GM21360 (cell line): ENCODE results near the gene TNFRSF18.
"Not testable (repeated sequence)": the region's sequence is repeated elsewhere in the genome, so short reads cannot be mapped to it uniquely, and the experiment has no call there.

ENCODE experiments used
- ATAC-seq: cut with Tn5 transposase; IDR thresholded peaks from one replicate; pipeline ENCODE4 v1.9.1; 2021; ENCODE audit warnings: mild to moderate bottlenecking, moderate library complexity; ENCODE audit not compliant: unreplicated experiment

TNFRSF18 gene

GRCh38 chr1:1206376-1206965, at the start of gene TNFRSF18:
Gene TNFRSF18 (minus strand): TSS chr1:1206592. CDS start chr1:1206571, 21 bp downstream.
- ATAC-seq: no peak

DNA sequence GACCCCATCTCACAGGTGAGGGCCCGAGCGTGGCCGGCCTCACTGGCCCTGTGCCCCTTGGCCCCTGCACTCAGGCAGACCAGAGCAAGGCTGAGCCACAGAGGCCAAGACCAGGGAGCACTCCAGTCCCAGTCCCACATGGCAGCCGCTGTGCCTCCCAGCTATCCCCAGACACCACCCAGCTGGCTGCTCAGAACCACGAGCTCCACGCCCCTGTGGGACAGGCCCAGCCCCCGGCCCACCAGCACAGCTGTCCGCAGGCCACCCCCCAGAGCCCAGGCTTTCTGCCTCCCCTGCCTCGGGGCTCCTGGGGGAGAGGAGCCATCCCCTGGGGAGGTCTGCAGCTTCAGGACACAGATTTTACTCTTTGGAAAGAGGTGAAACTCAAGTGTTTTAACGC, 49.2 kb upstream of the TNFRSF18 start:
- no peak for ATAC-seq

DNA sequence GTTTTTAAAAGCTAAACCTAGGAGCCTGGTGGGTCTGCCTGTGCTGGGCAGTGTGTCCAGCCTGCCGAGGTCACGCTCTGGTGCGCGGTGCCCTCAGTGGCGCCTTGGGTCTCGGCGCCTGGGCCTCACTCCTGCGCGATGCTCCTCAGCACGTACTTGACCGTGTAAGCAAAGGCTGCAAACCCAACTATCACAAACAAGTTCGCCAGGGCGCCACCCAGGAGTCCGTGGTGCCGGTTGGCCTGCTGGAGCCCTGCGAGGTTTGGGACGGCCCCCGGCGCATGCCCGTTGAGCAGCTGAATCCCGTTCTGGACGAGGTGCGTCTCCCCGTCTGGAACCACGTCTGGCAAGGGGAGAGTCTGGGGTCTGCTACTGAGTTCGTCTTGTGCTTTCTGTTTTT, 48.7 kb upstream of the TNFRSF18 start:
- no peak for ATAC-seq

DNA sequence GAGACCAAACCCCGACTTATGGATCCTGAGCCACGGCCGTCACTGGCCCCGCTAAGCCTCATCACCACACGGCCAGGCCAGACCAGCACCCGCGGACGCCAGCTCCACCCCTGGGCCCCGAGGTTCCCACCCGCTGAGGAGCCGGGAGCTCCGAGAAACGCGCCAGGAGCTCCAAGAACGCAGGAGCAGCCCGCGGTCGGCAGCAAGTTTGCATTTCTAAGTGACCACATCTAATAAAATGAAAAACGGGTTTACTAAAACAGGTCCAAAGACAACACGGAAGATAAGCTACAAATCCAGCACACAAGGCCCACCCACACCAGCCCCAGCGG, 48.2 kb upstream of the TNFRSF18 start:
- ATAC-seq: no peak

- ATAC-seq: no peak
These were observed 47.7 kb upstream of the TNFRSF18 start for GRCh38 chr1:1253972-1254666.

- ATAC-seq: no peak
These were observed 46.9 kb upstream of the TNFRSF18 start for GRCh38 chr1:1253314-1253713.

- no peak for ATAC-seq
These were observed 44.4 kb upstream of the TNFRSF18 start for GRCh38 chr1:1250786-1251284.

DNA sequence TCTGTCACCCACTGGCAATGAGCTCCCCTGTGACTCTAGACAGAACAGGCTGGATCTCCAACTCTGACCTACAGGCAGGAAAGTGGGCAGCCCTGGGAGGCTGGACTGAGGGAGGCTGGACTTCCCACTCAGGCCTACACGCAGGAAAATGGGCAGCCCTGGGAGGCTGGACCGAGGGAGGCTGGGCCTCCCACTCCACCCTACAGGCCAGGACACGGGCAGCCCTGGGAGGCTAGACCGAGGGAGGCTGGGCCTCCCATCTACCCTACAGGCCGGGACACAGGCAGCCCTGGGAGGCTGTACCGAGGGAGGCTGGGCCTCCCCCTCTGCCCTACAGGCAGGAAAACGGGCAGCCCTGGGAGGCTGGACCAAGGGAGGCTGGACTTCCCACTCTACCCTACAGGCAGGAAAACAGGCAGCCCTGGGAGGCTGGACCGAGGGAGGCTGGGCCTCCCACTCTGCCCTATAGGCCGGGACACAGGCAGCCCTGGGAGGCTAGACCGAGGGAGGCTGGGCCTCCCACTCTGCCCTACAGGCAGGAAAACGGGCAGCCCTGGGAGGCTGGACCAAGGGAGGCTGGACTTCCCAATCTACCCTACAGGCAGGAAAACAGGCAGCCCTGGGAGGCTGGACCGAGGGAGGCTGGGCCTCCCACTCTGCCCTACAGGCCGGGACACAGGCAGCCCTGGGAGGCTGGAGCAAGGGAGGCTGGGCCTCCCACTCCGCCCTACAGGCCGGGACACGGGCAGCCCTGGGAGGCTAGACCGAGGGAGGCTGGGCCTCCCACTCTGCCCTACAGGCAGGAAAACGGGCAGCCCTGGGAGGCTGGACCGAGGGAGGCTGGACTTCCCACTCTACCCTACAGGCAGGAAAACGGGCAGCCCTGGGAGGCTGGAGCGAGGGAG, 41.9 kb upstream of the TNFRSF18 start:
- not testable (repeated sequence) for ATAC-seq

DNA sequence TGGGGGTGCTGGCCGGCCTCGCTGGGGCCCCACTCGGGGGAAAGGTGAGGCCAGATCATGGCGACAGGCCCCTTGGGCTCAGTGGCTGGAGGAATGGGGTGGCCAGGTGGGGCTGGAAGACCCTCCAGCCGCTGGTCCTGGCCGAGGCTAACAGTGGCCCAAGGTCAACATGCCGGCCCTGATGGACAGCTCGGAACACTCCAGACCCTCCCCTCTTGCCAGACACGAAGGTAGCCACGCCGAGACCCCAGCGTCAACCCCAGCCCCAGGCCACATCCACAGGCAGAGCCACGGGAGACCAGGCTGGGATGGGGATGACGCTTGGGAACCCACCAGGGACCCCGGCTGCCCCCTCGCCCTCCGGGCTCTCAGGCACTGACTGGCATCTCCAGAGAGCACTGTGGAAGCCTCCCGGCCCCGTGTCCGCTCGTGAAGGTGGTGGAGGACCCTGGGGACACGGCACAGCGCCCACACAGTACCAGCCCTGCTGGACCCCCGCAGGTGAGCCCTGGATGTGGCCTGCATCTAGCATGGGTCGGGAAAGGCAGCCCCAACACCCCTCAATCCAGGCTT, 41.0 kb upstream of the TNFRSF18 start:
- no peak for ATAC-seq

DNA sequence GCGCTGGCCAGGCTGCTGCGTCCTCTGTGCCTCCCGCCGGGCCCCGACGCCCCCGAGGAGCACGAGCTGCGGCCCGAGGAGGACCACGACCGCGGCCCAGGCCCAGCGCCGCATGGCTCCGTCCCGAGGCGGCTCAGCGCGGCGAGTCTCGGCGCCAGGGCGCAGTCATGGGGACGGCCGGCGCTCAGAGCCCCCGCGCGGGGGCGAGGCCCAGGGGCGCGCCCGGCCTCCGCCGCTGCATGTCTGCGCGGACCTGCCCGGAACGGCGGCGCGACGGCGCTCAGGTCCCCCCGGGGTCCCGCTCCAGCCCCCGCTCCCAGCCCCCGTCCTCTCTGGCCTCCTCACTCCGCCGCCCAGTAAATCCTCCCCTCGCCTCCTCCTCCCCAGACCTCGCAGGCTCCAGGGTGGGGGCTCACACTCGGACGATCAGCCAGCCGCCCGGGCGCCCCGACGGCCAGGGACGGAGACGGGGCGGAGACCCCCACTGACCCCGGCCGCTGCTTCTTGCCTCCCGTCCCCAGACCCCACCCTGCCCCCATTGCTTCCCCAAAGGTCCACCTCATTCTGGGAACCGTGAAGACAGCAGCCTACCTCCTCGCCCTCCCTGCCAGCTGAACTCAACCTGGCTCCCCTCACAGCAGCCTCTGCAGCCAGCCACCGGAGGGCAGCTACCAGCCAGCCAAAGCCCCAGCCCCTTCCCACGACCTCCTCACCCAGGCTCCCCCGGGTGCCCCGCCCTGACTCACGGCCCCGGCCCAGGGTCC, 40.4 kb upstream of the TNFRSF18 start, which contains the start of gene C1QTNF12:
Gene C1QTNF12, minus strand, starts transcription at position 146 of the 764 bp plus-strand sequence. Its CDS starts 32 bp downstream, at position 114.
- no peak for ATAC-seq

DNA sequence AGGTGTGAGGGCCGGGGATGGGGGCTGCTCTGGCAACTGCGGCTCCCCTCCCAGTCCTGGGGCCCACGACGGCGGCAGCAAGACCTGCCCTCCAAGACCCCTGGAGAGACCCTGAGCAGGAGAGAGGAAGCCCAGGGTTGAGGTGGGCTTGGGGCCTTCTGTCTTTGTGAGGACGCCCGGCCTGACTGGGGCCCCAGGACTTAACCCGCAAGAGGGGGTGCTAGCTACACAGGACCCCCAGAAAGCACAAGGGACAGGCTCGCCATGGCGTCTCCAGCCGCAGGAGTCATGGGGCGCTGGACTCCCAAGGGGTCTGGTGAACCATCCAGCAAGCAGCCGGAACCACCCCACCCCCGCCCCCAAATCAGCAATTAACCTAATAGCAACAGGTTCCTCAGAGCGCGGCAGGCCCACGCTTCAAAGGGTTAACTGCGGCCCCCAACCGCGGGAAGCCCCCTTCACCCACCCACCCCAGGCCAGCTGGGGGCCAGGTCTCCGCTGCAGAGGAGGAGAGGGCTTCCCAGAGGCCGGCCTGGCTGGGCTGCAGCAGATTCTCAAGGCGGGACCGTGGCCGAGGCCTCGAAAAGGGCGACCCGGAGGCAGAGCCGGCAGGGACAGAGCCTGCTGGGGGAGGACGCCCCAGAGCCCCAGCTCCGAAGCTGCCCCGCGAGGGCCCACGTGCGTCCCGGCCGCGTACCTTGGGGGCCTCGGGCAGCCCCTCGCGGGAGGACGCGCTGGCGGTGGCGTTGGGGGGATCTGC, 39.6 kb upstream of the TNFRSF18 start:
- no peak for ATAC-seq

GRCh38 chr1:1245178-1245816, 38.9 kb upstream of the TNFRSF18 start:
- ATAC-seq: no peak

- no peak for ATAC-seq
These were observed 37.9 kb upstream of the TNFRSF18 start for GRCh38 chr1:1244192-1244811.

DNA sequence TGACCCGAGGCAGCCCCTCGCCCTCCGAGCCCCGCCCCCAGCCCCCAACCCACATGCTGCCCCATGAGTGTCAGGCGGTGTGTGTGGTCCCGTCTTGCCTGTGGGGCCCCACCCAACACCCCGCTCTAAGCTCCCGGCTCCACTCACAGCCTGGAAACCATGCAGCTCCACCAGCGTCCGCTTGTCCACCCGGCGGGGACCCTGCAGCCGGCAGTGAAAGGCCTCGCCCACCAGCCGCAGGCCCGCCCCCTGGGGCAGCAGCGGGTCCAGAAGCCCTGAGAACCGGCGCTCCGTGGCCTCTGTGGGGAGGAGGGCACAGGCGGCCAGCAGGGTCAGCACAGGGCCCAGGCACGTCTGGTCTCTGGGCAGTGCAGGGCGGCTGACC, 37.4 kb upstream of the TNFRSF18 start:
- ATAC-seq: no peak

GRCh38 chr1:1243266-1243660, 36.9 kb upstream of the TNFRSF18 start:
- no peak for ATAC-seq

- no peak for ATAC-seq
These were observed 36.3 kb upstream of the TNFRSF18 start for GRCh38 chr1:1242461-1243265.

- ATAC-seq: no peak
These were observed 35.3 kb upstream of the TNFRSF18 start for GRCh38 chr1:1241588-1242219.
